Measurements from ENCODE around the gene GLO1. TPM values are rescaled to one million over a fixed set of nuclear protein-coding genes. Genes with fewer than 3 reads are reported as not detected.

Gene GLO1
- total RNA-seq, 4 donors from 2014 or later, result 70.7 to 124 (median 89.6) TPM

DNA sequence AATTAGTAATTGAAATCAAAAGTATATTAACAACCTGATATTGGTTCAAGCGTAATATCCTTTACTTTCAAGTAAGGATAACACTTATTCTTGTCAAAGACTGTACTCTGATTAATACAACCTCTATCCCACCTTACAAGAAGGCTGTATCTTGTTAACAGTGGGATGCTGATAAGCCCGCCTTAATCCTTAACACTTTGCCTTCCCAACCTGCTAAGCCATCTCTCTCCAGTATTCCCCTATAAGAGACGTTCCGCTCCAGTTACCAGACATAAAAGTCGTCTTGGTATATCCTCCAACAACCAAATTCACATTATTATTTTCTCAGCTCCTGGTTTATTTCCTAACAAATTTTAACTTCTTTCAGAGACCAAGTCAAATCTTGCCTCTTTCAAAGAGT, 65.2 kb downstream of the GLO1 start:
- intact Hi-C loops (cut with DNase I; ENCODE audit: low total_unique reads), result no loop called here
- TF ChIP-seq POLR2A (IDR thresholded peaks at IDR 0.05), result no peak
- TF ChIP-seq, protein P1, sequence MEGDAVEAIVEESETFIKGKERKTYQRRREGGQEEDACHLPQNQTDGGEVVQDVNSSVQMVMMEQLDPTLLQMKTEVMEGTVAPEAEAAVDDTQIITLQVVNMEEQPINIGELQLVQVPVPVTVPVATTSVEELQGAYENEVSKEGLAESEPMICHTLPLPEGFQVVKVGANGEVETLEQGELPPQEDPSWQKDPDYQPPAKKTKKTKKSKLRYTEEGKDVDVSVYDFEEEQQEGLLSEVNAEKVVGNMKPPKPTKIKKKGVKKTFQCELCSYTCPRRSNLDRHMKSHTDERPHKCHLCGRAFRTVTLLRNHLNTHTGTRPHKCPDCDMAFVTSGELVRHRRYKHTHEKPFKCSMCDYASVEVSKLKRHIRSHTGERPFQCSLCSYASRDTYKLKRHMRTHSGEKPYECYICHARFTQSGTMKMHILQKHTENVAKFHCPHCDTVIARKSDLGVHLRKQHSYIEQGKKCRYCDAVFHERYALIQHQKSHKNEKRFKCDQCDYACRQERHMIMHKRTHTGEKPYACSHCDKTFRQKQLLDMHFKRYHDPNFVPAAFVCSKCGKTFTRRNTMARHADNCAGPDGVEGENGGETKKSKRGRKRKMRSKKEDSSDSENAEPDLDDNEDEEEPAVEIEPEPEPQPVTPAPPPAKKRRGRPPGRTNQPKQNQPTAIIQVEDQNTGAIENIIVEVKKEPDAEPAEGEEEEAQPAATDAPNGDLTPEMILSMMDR (IDR thresholded peaks at IDR 0.05), result no peak

GRCh38 chr6:38636027-38636426, 66.9 kb downstream of the GLO1 start:
- DNase-seq (ENCODE audit: low spot score in 2 of 2), result no peak
- intact Hi-C loops (cut with DNase I; ENCODE audit: low total_unique reads), result no loop called here
- TF ChIP-seq, protein P1 (IDR thresholded peaks at IDR 0.05), result no peak
- no peak for TF ChIP-seq POLR2A (IDR thresholded peaks at IDR 0.05)
- no peak overlapping the region for H3K4me3 ChIP-seq (ENCODE audit: low read depth, poor library complexity, severe bottlenecking)
- 91 to 97% methylated on average over 1 of the region's 1 CpG for WGBS, 2 donors

More for the DNA sequence above, 65.2 kb downstream of the GLO1 start:
- 90 to 92% methylated on average over 5 of the region's 5 CpGs for WGBS, 2 donors
- H3K4me3 ChIP-seq (ENCODE audit: low read depth, poor library complexity, severe bottlenecking), result no peak overlapping the region
- no peak for DNase-seq (ENCODE audit: low spot score in 2 of 2)

DNA sequence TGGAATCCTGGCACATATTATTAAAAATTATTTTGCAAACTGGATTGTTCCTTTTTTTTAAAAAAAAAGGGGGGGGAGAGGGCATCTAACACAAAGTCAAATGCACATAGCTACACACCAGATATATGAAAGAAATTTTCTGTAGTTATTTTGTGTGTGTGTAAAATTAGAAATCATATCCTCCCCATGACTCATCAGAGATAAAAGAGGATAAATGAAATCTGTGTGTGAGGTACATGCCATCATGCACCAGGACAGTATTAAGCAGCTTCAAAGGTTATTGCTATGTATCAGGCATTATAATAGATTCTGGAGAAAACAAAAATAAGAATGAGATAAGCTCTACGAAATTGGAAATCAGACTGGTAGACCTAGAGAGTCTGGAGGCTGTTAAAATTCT, 68.4 kb downstream of the GLO1 start:
- intact Hi-C loops (cut with DNase I; ENCODE audit: low total_unique reads), result no loop called here
- H3K4me3 ChIP-seq (ENCODE audit: low read depth, poor library complexity, severe bottlenecking), result no peak overlapping the region
- TF ChIP-seq POLR2A (IDR thresholded peaks at IDR 0.05), result no peak
- TF ChIP-seq, protein P1 (IDR thresholded peaks at IDR 0.05), result no peak
- WGBS, 2 donors, result 56 to 57% methylated on average over 1 of the region's 1 CpG
- no peak for DNase-seq (ENCODE audit: low spot score in 2 of 2)

- intact Hi-C loops (cut with DNase I; ENCODE audit: low total_unique reads), result no loop called here
- no peak overlapping the region for H3K4me3 ChIP-seq (ENCODE audit: low read depth, poor library complexity, severe bottlenecking)
- DNase-seq (ENCODE audit: low spot score in 2 of 2), result no peak
- 71 to 88% methylated on average over 1 of the region's 1 CpG for WGBS, 2 donors
- TF ChIP-seq POLR2A (IDR thresholded peaks at IDR 0.05), result no peak
- TF ChIP-seq, protein P1 (IDR thresholded peaks at IDR 0.05), result no peak
Observed at GRCh38 chr6:38632490-38632889, 70.5 kb downstream of the GLO1 start.

DNA sequence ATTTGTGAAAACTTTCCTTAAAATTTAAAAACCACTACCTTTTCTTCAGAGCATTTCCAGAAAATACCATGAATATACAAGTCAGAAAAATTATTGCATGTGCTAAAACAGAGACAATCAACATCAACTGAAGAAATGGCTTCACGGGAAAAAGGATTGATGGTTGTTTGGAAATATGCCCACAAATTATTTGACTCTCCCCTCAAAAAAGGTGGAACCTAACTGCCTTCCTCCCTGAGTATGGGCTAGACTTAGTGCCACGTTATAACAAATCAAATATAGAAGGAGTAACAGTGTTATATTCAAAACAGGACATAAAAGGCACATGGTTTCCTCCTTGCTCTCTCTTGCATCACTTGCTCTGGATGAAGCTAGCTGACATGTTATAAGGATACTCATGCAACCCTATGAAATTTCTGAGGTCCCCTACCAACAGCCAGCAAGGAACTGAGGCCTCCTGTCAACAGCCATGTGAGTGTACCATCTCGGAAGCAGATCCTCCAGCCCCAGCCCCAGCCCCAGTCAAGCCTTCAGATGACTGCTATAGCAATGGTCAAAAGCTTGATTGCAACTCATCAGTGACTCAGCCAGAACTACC, 71.7 kb downstream of the GLO1 start:
- 89 to 90% methylated on average over 3 of the region's 3 CpGs for WGBS, 2 donors
- H3K4me3 ChIP-seq (ENCODE audit: low read depth, poor library complexity, severe bottlenecking), result no peak overlapping the region
- TF ChIP-seq, protein P1 (IDR thresholded peaks at IDR 0.05), result no peak
- TF ChIP-seq POLR2A (IDR thresholded peaks at IDR 0.05), result no peak
- intact Hi-C loops (cut with DNase I; ENCODE audit: low total_unique reads), result no loop called here
- no peak for DNase-seq (ENCODE audit: low spot score in 2 of 2)

Other genes starting within 250 kb of the GLO1 start
- gene BTBD9, start 63.2 kb downstream of the GLO1 start, total RNA-seq, result 10 to 100 TPM; 10.6 to 16.6 (median 15.1) TPM
- gene DNAH8, start 12.2 kb upstream of the GLO1 start, total RNA-seq, result under 1 TPM; 0.02 to 0.19 (median 0.08) TPM

Data from lower leg skin (tissue), 4 donors.